NOMO-1 treated with DMSO at 0.1 percent for 48 hours (cell line): ENCODE measurements around the gene MEX3A.
"Not testable (repeated sequence)": the region's sequence is repeated elsewhere in the genome, so short reads cannot be mapped to it uniquely, and the experiment has no call there.

Experiments used
- DNase-seq: peaks from one replicate; lab custom pipeline; 2025; ENCODE audit not compliant: unreplicated experiment; lab: John Stamatoyannopoulos, UW

MEX3A gene

GRCh38 chr1:156080241-156080862, 1.9 kb downstream of the MEX3A start:
- no peak for DNase-seq

DNA sequence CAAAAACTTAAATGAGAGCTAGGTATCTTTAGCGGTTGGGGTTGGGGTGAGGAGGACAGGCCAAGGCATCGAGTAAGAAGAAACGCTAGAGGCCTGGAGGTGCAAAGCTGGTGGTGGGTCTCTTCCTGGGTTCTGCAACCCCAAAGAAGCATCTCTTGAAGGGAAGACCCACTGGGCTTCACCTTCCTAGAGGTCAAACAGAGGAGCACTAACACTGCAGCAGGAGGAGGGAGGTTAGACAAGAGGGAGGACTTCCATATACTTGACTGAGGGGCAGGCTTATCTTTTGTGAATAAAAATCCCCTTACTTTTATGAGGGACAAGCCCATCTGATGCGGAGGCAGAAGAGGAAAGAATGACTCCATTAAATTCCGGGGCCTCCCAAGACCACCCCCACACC, 2.5 kb downstream of the MEX3A start:
- no peak for DNase-seq

DNA sequence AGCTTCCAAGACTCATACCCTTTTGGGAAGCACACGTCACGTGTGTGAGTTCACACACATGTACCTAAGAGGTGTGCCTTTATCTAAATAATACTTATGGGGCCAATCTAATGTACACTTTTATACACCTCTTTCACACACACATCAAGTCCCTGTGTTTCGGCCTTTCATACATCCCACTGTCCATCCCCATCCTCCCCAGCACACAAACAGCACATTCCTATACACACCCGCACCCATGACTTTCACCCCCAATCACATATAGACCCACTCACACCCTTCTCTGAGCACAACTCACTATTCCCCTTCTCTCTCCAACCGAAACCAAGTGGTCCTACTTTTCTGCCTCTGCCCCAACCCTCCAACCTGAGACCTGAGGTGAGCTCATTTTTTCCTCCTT, 3.5 kb downstream of the MEX3A start:
- no peak for DNase-seq

DNA sequence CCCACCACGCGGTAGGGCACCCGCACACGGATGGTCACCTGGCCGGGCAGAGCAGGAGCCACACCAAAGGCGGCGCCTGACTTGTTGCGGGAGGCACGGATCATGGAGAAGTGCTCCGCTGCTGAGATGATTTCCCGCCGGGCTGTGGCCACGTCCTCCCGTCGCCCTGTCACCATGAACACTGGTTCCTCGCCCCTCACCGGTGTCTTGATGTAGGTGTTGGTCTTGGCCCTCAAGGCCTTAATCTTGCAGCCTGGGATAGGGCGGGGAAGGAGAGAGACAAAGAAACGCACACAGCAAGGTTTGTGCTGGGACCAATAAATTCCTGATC, 4.9 kb downstream of the MEX3A start:
- no peak for DNase-seq

DNA sequence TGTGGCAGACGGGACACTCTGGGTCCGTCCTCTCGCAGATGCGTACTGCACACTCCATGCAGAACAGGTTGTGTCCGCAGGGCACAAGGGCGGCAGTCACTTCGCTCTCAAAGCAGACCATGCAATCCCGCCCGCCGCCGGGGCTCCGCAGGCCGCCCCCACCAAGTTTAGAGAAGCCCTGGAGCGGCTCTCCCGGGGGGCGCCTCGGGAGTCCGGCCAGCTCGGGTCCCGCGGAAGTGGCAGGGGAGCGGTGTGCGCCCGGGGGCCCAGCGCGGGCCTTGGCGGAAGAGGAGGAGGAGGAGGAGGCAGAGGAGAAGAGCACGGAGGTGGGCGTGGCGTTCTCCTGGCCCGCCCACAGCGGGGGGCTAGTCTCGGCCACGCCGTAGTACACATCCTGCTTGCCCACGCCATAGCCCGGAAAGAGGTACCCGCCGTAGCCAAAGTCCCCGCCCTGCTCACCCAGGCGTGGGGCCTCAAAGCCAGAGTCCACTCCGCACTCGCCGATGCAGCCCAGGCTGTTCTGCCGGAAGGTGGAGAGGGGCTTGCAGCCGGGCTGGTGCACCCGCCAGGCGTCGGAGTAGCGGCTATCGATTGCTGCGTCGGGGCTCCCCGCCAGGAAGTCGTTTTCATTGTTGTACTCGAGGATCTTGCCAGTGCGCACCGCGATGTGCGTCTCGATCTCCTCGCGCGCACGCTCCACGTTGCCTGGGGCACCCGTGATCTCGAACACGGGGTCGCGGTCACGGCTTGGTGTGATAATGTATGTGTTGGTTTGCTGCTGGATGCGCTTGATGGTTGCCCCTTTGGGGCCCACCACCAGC, 5.4 kb downstream of the MEX3A start:
- DNase-seq, result no peak

- no peak for DNase-seq
Observed at GRCh38 chr1:156075775-156076204, 6.5 kb downstream of the MEX3A start.

DNA sequence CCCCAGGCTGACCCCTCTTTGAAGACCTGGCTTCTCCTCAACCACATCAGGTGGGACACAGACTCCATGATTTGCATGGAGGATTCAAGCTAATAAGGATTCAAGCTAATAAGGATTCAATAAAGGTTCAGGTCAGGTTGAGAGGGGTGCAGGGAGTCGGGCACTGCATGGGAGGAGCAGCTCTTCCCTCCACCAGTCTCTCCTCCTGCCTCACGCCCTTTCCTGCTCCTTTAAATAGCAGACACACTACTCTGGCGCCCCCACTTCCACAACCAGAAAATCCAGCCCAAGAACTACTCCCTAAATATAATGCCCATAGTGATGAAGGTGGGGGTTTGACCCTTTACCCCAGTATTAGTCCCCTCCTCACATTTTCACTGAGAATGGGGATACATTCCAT, 7.1 kb downstream of the MEX3A start:
- no peak for DNase-seq

DNA sequence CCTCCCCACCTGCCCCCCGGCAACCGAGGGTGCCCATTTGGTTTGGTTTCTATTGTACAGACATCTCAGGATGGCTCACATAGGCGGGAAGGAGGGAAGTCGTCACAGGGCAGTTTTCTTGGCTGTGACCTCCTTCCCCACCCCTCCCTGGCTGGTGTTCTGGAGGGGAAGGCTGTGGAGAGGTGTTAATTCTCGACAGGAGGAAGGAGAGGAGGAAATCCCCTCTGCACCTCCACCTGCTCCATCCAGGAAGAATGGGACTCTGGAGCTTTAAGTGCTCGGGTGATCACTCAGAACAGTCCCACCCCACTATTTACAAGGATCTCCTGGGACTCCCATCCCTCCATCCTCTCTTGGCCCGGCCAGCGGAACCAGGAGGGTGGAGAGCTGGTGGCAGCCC, 7.6 kb downstream of the MEX3A start:
- DNase-seq, result no peak

DNA sequence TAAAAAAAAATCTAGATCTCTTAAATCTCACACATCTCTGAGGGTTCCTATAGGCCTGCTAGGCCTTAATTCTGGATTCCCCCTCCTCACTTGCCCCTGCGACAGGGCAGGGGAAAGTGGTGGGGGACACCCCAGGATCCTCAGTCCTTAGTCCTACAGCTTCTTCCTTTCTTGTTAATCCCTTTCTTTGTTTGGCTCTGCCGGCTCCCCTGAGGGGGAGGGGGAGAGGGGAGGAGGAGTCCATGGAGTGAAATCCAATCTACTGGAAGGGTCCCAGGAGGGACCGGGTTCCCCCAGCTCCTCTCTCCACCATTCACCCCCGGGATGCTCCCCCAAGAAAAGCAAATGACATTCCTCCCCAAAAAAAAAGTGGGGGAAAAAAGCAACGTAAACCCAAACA, 8.5 kb downstream of the MEX3A start:
- DNase-seq, result no peak

DNA sequence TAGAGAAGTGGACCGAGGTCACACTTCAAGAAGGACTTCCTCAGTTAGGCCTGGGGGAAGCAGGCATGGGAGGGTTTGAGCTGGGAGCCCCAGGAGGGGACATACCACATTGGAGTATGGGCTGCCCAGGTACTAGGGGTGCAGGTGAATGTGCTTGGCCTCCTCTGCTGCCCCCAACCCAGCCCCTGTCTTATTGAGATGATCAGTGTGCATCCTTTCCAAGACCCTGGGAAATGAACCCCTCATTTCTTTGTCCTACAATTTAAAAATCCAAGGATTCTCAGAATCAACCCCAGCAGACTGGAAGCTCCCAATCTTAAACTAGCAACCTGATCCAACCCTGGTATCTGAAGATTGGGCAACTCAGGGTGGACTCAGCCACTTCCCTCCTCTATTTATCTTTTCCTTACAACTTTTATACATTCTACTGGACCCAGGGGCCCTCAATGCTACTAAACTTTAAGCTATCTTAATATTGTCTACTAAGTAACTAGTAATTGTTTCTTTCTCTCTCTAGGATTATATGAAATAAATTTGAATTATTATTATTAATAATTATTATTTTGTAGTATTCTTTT, 9.1 kb downstream of the MEX3A start:
- DNase-seq, result no peak

DNA sequence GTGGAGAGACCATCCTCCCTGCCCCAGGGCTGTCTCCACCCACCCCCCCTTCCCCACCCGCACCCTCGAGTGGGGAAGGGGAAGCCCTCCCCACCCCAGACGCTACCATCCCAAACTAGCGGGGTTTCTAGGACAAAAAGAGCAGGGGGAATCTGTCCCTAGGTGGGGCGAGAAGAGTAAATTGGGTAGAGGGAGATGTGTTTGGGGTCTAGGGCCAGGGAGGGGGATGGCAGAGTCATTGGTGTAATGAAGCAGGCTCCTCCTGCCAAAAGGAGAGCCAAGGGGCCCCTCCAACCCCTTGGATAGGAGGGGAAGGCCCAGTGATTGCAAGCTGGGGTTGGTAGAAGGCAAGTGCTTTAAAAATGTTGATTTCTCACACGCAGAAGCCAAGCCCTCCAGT, 10.0 kb downstream of the MEX3A start:
- no peak for DNase-seq

GRCh38 chr1:156071332-156071816, 10.9 kb downstream of the MEX3A start:
- DNase-seq, result not testable (repeated sequence)

- DNase-seq, result no peak
Observed at GRCh38 chr1:156070548-156070947, 11.7 kb downstream of the MEX3A start.

DNA sequence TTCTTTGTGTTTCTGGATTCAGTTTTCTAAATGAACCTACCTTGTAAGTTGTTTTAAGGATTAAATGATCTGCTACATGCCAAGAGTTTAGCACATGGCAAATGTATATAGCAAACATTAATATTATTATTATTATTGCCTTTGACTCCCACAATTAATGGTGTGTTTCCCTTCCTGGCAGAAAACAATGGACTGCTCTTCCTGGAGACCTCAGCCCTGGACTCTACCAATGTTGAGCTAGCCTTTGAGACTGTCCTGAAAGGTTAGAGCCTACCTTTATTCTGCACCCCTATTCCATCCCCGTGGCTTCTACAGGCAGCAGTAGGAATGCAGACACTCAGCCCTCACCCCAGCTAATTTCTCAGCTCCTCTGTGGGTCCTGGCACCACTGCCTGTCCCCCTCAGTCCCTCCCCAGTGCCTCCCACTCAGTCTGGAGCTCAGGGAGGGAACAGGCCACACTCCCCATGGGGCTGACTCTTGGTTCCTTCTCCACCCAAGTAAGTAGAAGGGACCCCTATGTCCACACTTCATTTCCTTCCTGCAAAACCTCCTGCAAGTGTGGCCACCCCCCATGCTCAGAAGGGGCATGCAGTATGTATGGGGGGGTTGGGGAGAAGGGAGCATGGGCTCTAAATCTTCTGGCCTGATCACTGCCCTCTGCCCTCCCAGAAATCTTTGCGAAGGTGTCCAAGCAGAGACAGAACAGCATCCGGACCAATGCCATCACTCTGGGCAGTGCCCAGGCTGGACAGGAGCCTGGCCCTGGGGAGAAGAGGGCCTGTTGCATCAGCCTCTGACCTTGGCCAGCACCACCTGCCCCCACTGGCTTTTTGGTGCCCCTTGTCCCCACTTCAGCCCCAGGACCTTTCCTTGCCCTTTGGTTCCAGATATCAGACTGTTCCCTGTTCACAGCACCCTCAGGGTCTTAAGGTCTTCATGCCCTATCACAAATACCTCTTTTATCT, 12.5 kb downstream of the MEX3A start:
- DNase-seq, result no peak

DNA sequence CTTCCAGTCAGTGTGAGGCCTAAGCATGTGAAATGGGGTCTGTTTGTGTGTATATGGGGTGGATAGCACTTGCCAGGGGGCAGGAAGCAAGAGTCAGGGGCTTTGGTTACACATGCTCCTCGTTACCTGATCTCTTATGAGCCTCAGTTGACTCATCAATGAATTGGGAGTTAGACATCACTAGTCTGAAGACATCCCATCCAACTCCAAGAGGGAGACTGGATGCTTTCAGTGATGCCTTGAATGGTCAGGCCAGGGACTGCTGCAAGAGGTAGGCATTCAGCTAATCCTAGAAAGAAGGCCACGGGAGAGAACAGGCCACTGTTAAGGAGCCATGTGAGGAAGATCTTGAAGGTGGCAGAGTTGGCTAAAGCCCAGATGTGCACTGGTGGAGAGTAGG, 15.0 kb downstream of the MEX3A start:
- no peak for DNase-seq

- DNase-seq, result no peak
Observed at GRCh38 chr1:156065871-156066270, 16.4 kb downstream of the MEX3A start.

GRCh38 chr1:156065212-156065611, 17.1 kb downstream of the MEX3A start:
- no peak for DNase-seq

- DNase-seq, result no peak
Observed at GRCh38 chr1:156064615-156065014, 17.6 kb downstream of the MEX3A start.

GRCh38 chr1:156063997-156064285, 18.3 kb downstream of the MEX3A start:
- DNase-seq, result no peak

DNA sequence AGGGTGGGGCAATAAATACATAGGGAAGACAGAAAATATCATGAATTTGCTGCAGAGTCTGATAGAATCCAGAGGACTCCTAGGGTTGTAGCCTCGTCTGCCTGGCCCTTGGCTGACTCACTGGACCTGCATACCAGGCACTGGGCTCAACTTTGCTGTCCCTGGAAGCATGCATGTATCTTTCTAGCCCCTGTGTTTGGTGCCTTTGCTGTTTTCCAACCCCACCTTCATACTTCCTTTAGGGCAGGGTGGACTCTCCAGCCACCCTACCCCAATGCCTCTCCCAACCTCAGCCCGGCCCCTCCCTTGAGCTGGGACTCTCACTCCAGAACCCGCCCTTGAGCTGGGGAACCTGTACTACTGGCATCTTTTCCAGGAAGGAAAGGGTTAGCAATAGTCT, 20.1 kb downstream of the MEX3A start:
- no peak for DNase-seq

DNA sequence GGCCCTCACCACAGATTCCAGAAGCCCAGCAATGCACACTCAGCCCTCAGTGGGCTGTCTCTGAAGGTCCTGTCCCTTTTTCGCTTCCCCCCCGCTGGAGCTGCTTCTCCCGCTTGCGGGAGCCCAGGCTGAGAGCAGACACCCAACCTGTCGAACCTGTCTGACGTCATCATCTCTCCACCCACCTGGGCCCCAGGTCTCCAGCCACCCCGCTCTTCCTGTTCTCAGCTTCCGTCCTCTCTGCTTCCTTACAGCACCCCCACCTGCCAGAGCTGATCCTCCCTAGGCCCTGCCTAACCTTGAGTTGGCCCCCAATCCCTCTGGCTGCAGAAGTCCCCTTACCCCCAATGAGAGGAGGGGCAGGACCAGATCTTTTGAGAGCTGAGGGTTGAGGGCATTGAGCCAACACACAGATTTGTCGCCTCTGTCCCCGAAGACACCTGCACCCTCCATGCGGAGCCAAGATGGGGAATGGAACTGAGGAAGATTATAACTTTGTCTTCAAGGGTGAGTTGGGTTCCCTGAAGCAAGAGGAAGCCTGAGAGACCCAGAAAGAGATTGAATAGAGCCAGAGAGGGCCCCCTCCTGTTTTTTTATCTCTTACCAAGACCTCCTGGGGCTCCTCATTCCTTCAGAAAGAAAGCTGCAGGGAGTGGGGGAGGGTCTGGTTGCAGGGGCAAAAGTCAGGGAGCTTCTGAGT, 21.2 kb downstream of the MEX3A start, which contains the start of gene RAB25:
TSS of gene RAB25 (plus strand) at position 224 of the 700 bp plus-strand sequence. CDS start at position 465, 241 bp downstream.
- DNase-seq, result no peak
